ENCODE results near the gene CTNNB1.

CTNNB1 gene

DNA sequence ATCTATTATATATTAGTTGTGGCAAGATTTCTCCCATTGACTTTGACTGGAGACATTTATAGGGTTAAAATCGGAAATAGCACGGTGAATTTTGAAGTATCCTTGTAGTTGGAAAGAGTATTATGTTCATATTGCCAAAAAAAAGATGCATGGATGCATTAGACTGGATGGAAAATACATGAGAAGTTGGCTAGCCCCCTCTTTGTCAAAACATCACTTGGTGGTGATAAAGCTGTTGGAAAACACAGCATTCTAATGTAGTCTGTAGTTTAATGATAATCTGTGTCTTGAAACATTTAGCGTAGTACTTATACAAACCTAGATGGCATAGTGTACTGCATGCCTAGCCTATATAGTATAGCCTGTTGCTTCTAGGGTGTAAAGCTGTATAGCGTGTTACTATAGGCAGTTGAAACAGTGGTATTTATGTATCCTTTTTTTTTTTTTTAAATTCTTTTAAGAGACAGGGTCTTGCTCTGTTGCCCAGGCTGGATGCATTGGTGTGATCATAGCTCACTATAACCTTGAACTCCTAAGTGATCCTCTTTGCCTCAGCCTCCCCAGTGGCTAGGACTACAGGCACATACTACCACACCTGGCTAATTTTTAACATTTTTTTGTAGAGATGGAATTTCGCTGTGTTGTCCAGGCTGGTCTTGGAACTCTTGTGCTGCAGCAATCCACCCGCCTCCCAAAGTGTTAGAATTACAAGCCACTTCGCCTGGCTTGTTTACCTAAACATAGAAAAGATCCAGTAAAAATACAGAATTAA is 21.8 kb downstream of the CTNNB1 start:
- no peak for DNase-seq

DNA sequence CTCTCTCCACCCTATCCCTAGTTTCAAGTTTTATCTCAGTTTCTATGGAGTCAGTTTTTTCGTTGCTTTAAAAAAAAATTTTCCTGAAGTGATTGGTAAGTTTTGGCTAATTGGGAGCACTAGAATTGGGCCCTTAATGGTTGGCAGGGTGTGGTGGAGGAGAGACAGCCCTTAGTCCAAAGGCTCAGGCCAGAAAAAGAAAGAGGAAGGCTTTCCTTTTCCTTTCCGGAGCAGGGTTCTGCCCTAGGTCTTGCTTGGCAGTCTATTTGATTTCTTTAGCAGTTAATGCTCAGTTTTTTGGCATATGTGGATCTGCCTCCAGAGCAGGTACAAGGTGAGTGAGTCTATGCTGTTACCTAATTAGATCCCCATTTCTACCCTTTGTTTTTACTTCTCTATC is 22.7 kb downstream of the CTNNB1 start:
- no peak for DNase-seq

DNA sequence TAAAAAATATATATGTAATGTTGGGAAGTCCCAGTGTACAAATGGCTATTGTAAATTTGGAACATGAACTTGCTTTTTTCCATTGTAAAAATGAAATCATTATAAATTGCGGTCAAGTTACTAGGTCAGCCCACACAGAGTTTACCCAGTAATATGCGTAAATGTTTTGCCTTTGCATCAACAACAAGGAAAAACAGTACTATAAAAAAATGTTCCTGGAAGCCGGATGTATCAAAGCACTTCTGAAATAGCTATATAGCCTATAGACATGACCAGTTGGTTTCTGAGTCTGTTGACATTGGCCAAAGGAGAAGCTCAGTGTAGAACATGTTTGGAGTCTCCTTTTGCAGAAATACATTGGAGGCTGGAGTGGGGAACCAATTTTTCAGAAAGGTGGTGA is 23.2 kb downstream of the CTNNB1 start:
- DNase-seq, result no peak

DNA sequence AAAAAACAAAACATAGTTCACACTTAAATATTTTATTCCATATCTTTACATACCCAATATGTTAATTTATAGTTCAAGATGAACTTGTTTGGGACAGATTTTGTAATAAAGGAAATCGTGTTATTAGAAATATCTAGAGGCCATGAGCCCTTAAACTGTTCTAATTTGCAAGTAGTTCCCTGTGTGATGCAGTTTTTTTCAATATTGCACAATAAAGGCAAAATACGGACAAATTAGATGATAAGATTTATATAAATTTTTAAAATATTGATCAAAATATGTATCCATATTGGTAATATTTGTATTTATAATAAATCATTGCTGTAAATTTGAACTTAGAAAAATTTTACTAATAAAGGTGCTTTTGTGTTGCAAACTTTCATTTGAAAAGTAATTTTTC is 23.8 kb downstream of the CTNNB1 start:
- DNase-seq, result no peak

- DNase-seq, result no peak
These were observed 24.4 kb downstream of the CTNNB1 start for GRCh38 chr3:41223691-41224090.

GRCh38 chr3:41224120-41224806 is 25.0 kb downstream of the CTNNB1 start:
- DNase-seq, result no peak

DNA sequence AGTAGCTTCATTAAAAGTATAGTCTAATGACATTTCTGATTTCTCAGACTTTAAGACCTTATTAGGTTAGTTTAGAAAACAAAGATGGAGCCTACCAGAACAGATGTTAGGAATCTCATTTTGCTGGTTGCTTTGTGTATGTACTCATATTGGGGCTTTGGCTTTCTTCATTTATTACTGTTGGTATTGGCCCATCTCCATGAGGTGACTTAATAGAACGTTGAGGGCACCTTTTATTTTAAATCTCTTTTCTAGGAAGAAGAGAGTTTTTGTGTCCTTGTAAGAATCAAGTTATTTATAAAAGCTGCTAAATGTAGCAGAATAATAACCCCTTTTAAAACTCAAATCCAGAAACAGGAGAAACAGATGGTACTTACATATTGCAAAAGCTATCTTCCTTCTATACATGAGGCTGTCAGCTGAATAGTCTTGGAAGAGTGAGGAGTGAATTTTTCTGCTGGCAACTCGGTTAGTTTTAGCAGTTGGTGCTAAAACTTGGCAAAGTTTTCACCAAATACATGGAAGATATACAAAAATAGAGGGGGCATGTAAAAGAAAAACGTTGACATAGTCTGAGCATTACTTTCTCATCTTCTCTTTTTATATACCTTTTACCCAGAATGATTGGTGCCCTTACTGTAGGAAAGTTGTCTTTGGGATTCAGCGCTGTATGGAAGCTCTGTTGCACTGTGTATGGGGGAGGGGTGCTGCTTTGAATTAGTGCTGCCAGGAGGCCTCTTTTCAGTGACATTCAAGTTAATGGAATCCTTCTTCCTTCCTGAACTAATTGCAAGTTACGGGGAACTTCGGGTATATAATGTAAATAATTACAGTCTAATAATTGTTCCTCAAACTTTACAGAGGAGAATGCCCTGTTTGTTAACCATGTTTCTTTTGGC is 35.8 kb downstream of the CTNNB1 start:
- no peak for DNase-seq

DNA sequence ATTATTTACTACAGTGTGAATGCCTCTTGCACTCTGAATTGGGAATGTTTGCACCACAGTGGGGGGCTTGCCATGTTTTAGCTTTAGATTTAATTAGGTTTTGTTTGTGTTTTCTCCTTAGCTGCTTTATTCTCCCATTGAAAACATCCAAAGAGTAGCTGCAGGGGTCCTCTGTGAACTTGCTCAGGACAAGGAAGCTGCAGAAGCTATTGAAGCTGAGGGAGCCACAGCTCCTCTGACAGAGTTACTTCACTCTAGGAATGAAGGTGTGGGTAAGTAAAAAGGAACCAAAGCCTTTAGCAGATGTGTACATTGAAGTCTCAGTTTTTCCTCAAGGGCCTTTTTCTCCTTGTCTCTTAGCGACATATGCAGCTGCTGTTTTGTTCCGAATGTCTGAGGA is 36.9 kb downstream of the CTNNB1 start:
- no peak for DNase-seq

DNA sequence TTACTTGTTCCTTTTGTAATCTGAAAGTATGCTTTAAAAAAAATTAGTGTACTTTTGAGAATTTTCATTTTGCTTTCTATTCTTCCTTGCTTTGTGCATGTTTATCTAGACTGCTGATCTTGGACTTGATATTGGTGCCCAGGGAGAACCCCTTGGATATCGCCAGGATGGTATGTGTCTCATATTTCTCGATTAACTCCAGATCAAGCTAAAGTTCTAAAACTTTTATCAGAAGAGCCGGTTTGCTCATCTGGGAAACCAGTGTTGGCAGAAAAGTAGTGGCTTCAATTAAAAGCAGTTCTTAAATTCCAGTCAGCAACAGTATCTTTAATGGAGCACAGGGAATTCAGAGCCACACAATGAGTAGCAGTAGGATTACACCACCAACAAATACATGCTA is 38.6 kb downstream of the CTNNB1 start:
- DNase-seq, result no peak

DNA sequence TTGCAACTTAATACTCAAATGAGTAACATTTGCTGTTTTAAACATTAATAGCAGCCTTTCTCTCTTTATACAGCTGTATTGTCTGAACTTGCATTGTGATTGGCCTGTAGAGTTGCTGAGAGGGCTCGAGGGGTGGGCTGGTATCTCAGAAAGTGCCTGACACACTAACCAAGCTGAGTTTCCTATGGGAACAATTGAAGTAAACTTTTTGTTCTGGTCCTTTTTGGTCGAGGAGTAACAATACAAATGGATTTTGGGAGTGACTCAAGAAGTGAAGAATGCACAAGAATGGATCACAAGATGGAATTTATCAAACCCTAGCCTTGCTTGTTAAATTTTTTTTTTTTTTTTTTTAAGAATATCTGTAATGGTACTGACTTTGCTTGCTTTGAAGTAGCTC is 40.3 kb downstream of the CTNNB1 start:
- DNase-seq, result no peak

DNA sequence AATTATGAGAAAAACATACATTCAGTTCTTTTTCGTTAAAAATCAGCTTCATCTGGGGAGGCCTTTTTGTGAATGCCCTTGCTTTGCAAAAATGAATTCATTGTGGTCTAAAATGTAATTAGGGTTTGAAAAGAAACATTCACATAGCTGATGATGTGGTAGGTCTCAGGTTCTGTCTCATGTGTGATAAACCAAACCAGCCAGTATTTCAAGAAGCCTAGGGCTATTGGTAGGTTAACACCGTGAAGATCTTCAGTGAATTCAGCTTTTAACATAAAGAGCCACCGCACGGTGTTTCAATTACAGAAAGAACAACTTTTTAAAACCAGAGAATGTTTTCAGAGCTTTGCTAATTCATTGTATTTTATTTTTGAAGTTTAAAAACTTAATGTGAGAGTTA is 41.9 kb downstream of the CTNNB1 start:
- no peak for DNase-seq

- no peak for DNase-seq
These were observed 42.7 kb downstream of the CTNNB1 start for GRCh38 chr3:41241800-41242571.

DNA sequence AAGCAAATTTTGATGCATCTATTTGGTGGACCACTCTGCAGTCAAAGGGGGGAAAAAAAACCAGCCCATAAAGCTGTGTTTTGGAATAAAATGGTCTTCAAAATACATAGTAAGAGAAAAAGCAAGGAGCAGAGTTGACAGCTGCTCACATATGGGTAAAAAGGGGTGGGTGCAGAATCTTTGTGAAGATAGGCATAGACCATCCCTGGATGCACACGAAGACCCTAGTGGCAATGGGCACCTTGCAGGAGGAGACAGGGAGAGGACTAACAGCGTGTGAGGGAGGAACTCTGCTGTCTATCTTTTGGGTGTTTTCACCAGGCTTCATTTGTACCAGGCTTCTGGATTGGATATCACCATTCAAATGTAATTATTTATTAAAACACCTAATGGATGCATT is 43.9 kb downstream of the CTNNB1 start:
- no peak for DNase-seq

- no peak for DNase-seq
These were observed 45.5 kb downstream of the CTNNB1 start for GRCh38 chr3:41244620-41245336.

GRCh38 chr3:41247055-41248004 is 48.0 kb downstream of the CTNNB1 start:
- DNase-seq, result no peak

GRCh38 chr3:41248525-41248924 is 49.2 kb downstream of the CTNNB1 start:
- DNase-seq, result no peak

- no peak for DNase-seq
These were observed 50.0 kb downstream of the CTNNB1 start for GRCh38 chr3:41249318-41249717.

DNA sequence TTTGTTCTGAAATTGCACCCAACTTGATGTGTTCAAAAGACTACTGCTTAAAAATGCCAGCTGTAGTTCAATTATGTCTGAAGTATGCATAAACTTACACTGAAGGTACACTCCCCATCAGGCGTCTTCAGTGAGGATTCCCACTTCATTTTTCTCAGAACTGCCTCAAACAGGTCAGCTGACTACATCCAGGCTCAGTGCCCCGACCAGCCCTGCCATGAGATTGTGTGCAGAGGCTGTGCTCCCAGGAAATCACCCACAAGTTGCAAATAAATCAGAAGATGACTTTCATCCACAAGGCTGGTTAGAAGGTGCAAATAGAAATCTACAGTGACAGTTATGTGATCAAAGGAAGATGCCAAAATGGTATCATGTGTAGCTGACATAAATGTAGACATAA is 51.5 kb downstream of the CTNNB1 start:
- DNase-seq, result no peak

GRCh38 chr3:41251593-41251992 is 52.3 kb downstream of the CTNNB1 start:
- DNase-seq, result no peak

DNA sequence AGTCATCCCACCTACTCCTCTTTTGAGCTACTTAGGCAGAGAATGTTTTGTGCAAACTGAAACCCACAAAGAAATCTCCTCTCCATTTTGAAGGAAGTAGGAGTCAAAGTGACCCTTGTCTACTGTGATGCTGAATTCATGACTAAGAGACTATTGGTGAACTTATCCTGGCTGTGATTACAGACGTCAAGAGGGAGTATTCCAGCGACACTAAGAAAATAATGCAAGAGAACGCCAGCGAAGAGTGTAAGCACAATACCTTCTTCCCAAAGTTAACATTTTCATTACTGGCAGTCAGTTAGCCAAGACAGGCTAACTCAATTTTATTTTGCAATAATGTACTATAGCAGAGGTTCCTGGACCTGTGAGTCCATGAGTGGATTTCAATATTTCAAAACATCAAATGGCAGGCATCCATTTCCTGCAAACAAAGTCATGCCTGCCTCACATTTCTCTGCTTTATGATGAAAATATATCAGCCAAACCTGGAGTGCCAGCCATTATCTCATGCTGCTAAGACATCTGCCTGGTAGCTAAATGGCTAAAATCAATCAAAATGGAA is 59.0 kb downstream of the CTNNB1 start:
- DNase-seq, result no peak

Measured in activated T-cell treated with anti-CD3 and anti-CD28 coated beads, Interleukin-2, amount 50 U/mL, for 1 hour (primary cell).